ENCODE results near the gene CRYBG1.

The CRYBG1 gene

GRCh38 chr6:106381223-106381622, 20.7 kb downstream of the CRYBG1 start:
- TF ChIP-seq TAF1 (IDR thresholded peaks at IDR 0.05; ENCODE audit: borderline replicate concordance, insufficient read depth, low read length): no peak
- TF ChIP-seq FOXP2 (optimal IDR thresholded peaks at IDR 0.05; ENCODE audit: borderline replicate concordance, extremely low read depth, extremely low read length, insufficient read depth): no peak
- no peak for TF ChIP-seq REST (IDR thresholded peaks at IDR 0.05; ENCODE audit: insufficient read depth in 1 of 2, low read depth in 2 of 2, low read length in 2 of 2)
- no peak for TF ChIP-seq POLR2AphosphoS5 (IDR thresholded peaks at IDR 0.05; ENCODE audit: low read depth, low read length)
- no peak for TF ChIP-seq SIN3A (IDR thresholded peaks at IDR 0.05; ENCODE audit: borderline replicate concordance, insufficient read depth, low read length)

- TF ChIP-seq SIN3A (IDR thresholded peaks at IDR 0.05; ENCODE audit: borderline replicate concordance, insufficient read depth, low read length): no peak
- TF ChIP-seq FOXP2 (optimal IDR thresholded peaks at IDR 0.05; ENCODE audit: borderline replicate concordance, extremely low read depth, extremely low read length, insufficient read depth): no peak
- TF ChIP-seq REST (IDR thresholded peaks at IDR 0.05; ENCODE audit: insufficient read depth in 1 of 2, low read depth in 2 of 2, low read length in 2 of 2): no peak
- TF ChIP-seq TAF1 (IDR thresholded peaks at IDR 0.05; ENCODE audit: borderline replicate concordance, insufficient read depth, low read length): no peak
Measured at GRCh38 chr6:106381881-106382280, 21.4 kb downstream of the CRYBG1 start.

- no peak for TF ChIP-seq FOXP2 (optimal IDR thresholded peaks at IDR 0.05; ENCODE audit: borderline replicate concordance, extremely low read depth, extremely low read length, insufficient read depth)
- no peak for TF ChIP-seq TAF1 (IDR thresholded peaks at IDR 0.05; ENCODE audit: borderline replicate concordance, insufficient read depth, low read length)
- no peak for TF ChIP-seq SIN3A (IDR thresholded peaks at IDR 0.05; ENCODE audit: borderline replicate concordance, insufficient read depth, low read length)
- TF ChIP-seq POLR2AphosphoS5 (IDR thresholded peaks at IDR 0.05; ENCODE audit: low read depth, low read length): no peak
- TF ChIP-seq REST (IDR thresholded peaks at IDR 0.05; ENCODE audit: insufficient read depth in 1 of 2, low read depth in 2 of 2, low read length in 2 of 2): no peak
Measured at GRCh38 chr6:106383573-106383972, 23.1 kb downstream of the CRYBG1 start.

GRCh38 chr6:106385530-106385929, 25.0 kb downstream of the CRYBG1 start:
- TF ChIP-seq REST (IDR thresholded peaks at IDR 0.05; ENCODE audit: insufficient read depth in 1 of 2, low read depth in 2 of 2, low read length in 2 of 2) (no peak), SIN3A (IDR thresholded peaks at IDR 0.05; ENCODE audit: borderline replicate concordance, insufficient read depth, low read length) (no peak), TAF1 (IDR thresholded peaks at IDR 0.05; ENCODE audit: borderline replicate concordance, insufficient read depth, low read length) (no peak), POLR2AphosphoS5 (IDR thresholded peaks at IDR 0.05; ENCODE audit: low read depth, low read length) (no peak), FOXP2 (optimal IDR thresholded peaks at IDR 0.05; ENCODE audit: borderline replicate concordance, extremely low read depth, extremely low read length, insufficient read depth) (no peak)

GRCh38 chr6:106387875-106388274, 27.4 kb downstream of the CRYBG1 start:
- TF ChIP-seq POLR2AphosphoS5 (IDR thresholded peaks at IDR 0.05; ENCODE audit: low read depth, low read length): no peak
- no peak for TF ChIP-seq FOXP2 (optimal IDR thresholded peaks at IDR 0.05; ENCODE audit: borderline replicate concordance, extremely low read depth, extremely low read length, insufficient read depth)
- TF ChIP-seq TAF1 (IDR thresholded peaks at IDR 0.05; ENCODE audit: borderline replicate concordance, insufficient read depth, low read length): no peak
- TF ChIP-seq SIN3A (IDR thresholded peaks at IDR 0.05; ENCODE audit: borderline replicate concordance, insufficient read depth, low read length): no peak
- TF ChIP-seq REST (IDR thresholded peaks at IDR 0.05; ENCODE audit: insufficient read depth in 1 of 2, low read depth in 2 of 2, low read length in 2 of 2): no peak
